Prostate gland (tissue), 2 donors: ENCODE results near the gene OPRD1. TPM values are rescaled to one million over a fixed set of nuclear protein-coding genes. Genes with fewer than 3 reads are reported as not detected.

Experiments used
- DNase-seq: peaks from one replicate; pipeline ENCODE4 v3.0.0-alpha.2; 2019; ENCODE audit warnings: low spot score
- H3K27ac ChIP-seq, 2 donors: fragments of 200-600 bp; sonication (generic); 2 replicates each; pipeline ENCODE4 v1.5.1; 2017 to 2019
- H3K27me3 ChIP-seq: fragments of 200-600 bp; sonication (generic); replicated peaks from 2 replicates; pipeline ENCODE4 v1.5.1; 2019; ENCODE audit not compliant: insufficient read depth
- H3K36me3 ChIP-seq, 2 donors: fragments of 200-600 bp; sonication (generic); 1 replicate in 1 of 2; 2 replicates in 1 of 2; pipeline versions ENCODE4 v1.5.1 to v1.8.1; 2017 to 2019
- H3K4me1 ChIP-seq: fragments of 200-600 bp; sonication (generic); replicated peaks from 2 replicates; pipeline ENCODE4 v1.5.1; 2019
- H3K4me3 ChIP-seq, 2 donors: fragments of 200-600 bp; sonication (generic); 2 replicates each; pipeline ENCODE4 v1.5.1; 2017 to 2019
- H3K9me3 ChIP-seq: fragments of 200-600 bp; sonication (generic); 2 replicates; pipeline ENCODE4 v1.5.1; 2017
- CTCF ChIP-seq, 4 experiments: fragments of 200-600 bp in 2 of 4; fragments of 450-650 bp in 2 of 4; sonication (generic) in 2 of 4; IDR thresholded peaks; 1 replicate in 3 of 4; 2 replicates in 1 of 4; pipeline ENCODE4 v1.5.1; 2016 to 2019; ENCODE audit warnings: antibody characterized with exemption in 4 of 4, mild to moderate bottlenecking in 2 of 4, moderate library complexity in 2 of 4
- POLR2A ChIP-seq: fragments of 450-650 bp; IDR thresholded peaks from one replicate; pipeline ENCODE4 v1.6.1; 2016; ENCODE audit warnings: antibody characterized with exemption, mild to moderate bottlenecking
- POLR2AphosphoS5 ChIP-seq: sonication (generic); formaldehyde crosslinking; IDR thresholded peaks from one replicate; pipeline ENCODE4 v1.6.1; 2017; ENCODE audit warnings: antibody characterized with exemption
- WGBS: methylation state at CpG from one replicate; pipeline ENCODE4 v1.1.5; 2018; 5-methylcytosine and 5-hydroxymethylcytosine counted together
- intact Hi-C: fragments of 100-400 bp; cut with DNase I; formaldehyde crosslinking; loops from one replicate; pipeline ENCODE4 v1.14.2; 2022
- total RNA-seq, 2 donors: library from RNA; depleted of rRNA; stranded (reverse); fragments of >200 nt; gene quantifications; one replicate each; pipeline ENCODE4 v1.1.0, GENCODE V29; 2016

The OPRD1 gene
- total RNA-seq, 2 donors from 2014 or later: 0.09 to 0.34 TPM

GRCh38 chr1:28883242-28883616 is 71.3 kb downstream of the OPRD1 start:
- Histone ChIP-seq H3K27ac (no peak overlapping the region), H3K36me3 (no peaks in the 10 kb centered on the region), H3K4me1 (no peaks in the 10 kb centered on the region), H3K9me3 (no peaks in the 10 kb centered on the region), H3K27me3 (no peaks in the 10 kb centered on the region), H3K4me3 (no peak overlapping the region)
- 100% methylated on average over 1 of the region's 1 CpG for WGBS
- intact Hi-C loops: loop anchor here (2.0 to 10.0 kb wide), 3 partner anchors 150 to 368 kb away; no protein-coding TSS in a partner anchor
- DNase-seq: no peak
- TF ChIP-seq CTCF (IDR thresholded peaks at IDR 0.05) (no peak), POLR2A (no peak), POLR2AphosphoS5 (no peak)

- no peaks in the 10 kb centered on the region for H3K9me3 ChIP-seq
- H3K27me3 ChIP-seq: no peaks in the 10 kb centered on the region
- no peaks in the 10 kb centered on the region for H3K36me3 ChIP-seq
- intact Hi-C loops: loop anchor here (5.0 to 10.0 kb wide), 2 partner anchors 97 to 371 kb away; no protein-coding TSS in a partner anchor
- 76% methylated on average over 7 of the region's 7 CpGs for WGBS
- no peak overlapping the region for H3K4me3 ChIP-seq
- H3K4me1 ChIP-seq: no peaks in the 10 kb centered on the region
- no peak for TF ChIP-seq CTCF (IDR thresholded peaks at IDR 0.05)
- no peak for TF ChIP-seq POLR2AphosphoS5
- TF ChIP-seq POLR2A: no peak
- no peak for DNase-seq
- no peak overlapping the region for H3K27ac ChIP-seq
Observed at GRCh38 chr1:28885472-28885877, 73.5 kb downstream of the OPRD1 start.

DNA sequence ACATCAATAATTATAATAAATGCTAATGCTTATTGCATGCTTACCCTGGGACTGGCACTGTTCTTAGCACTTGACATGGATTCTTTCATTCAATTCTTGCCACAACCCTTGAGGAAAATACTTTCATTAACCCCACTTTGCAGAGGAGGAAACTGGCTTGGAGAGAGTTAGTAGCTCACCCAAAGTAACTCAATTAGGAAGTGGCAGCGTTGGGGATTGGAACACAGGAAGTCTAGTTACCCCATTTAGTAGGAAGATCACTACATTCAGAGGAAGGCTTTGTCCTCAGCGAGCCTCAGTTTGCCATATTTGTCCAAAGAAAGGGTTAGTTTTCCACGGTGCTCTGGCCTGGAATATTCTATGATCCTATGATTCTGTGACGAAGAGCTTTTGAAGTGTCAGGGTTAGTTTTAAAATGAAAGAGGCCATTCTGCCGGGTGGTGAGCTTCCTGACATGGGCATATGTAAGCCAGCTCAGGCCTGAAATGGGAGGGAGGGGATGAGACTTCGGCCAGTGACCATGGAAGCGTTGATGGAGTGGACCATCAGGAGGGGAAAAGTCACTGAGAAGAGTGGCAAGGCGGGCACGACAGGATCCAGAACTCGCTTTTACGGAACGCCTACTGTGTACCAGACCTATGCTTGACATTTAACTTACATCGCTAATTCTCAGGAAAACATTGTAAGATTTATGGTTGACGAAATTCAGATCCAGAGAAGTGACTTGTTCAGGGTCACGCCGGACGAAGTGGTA is 74.2 kb downstream of the OPRD1 start:
- no peaks in the 10 kb centered on the region for H3K4me1 ChIP-seq

DNA sequence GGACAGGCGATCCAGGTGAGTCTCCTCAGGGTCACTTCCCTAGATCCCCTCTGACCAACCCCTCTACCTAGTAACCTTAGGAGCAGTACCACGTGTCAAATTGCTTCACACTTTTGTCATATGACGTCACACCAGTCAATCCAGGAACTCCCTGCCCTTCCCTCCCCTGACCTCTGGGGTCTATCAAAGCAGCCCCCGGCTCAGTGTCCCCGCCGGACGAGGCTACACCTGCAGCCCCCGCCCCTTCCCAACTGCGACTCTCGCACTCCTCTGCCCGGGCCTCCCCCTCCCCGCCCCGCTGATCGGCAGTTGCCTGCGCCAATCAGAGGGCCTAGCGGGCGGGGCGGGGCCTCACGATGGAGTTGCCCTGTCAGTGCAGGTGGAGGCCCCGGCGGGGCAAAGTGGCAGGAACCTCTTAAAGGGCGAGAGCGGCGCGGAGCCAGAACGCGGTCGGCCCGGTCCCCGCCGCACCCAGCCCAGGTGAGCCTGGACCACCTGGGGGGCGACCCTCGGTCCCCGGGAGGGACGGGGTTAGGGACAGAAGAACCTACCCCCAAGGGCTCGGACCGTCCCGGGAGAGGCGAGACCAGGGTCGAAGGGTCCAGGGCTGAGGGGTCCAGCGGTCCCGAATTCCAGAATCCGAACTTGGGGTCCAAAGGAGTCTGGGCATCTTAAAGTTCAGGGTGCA is 74.9 kb downstream of the OPRD1 start:
- DNase-seq: peak; percentile 85
- intact Hi-C loops: loop anchor here (2.0 to 10.0 kb wide), 4 partner anchors 28 to 372 kb away; partner anchors contain the start of gene EPB41
- no peaks in the 10 kb centered on the region for H3K9me3 ChIP-seq
- no peaks in the 10 kb centered on the region for H3K27me3 ChIP-seq
- peak overlapping the region; percentile 90 to 91 for H3K4me3 ChIP-seq
- 2% methylated on average over 42 of the region's 43 CpGs for WGBS
- H3K36me3 ChIP-seq: no peaks in the 10 kb centered on the region
- peak overlapping the region; percentile 66 to 75 for H3K27ac ChIP-seq
- no peaks in the 10 kb centered on the region for H3K4me1 ChIP-seq
- TF ChIP-seq POLR2AphosphoS5 (peak; percentile 91), CTCF (IDR thresholded peaks at IDR 0.05) (peak in 1 of 4 experiments; percentile 8), POLR2A (peak; percentile 89)

More for the DNA sequence above, 74.2 kb downstream of the OPRD1 start:
- no peak for TF ChIP-seq CTCF (IDR thresholded peaks at IDR 0.05)
- TF ChIP-seq POLR2A: no peak
- no peak for TF ChIP-seq POLR2AphosphoS5
- Histone ChIP-seq H3K27me3 (no peaks in the 10 kb centered on the region), H3K36me3 (no peaks in the 10 kb centered on the region), H3K27ac (peak overlapping the region in 1 of 2 donors; percentile 75), H3K4me3 (peak overlapping the region in 1 of 2 donors; percentile 90), H3K9me3 (no peaks in the 10 kb centered on the region)
- DNase-seq: no peak
- intact Hi-C loops: loop anchor here (2.0 to 10.0 kb wide), 4 partner anchors 29 to 371 kb away; partner anchors contain the start of gene EPB41
- 63% methylated on average over 17 of the region's 17 CpGs for WGBS
